Hepatocyte (in vitro differentiated cells): ENCODE measurements around the gene GMCL1.

Experiments
- CTCF ChIP-seq: fragments of 200-600 bp; sonication (generic); IDR thresholded peaks from 2 replicates; pipeline ENCODE4 v1.5.1; 2016; ENCODE audit warnings: antibody characterized with exemption, mild to moderate bottlenecking; ENCODE audit not compliant: poor library complexity
- EZH2phosphoT487 ChIP-seq: fragments of 200-600 bp; sonication (generic); IDR thresholded peaks from one replicate; pipeline ENCODE4 v1.6.1; 2018; ENCODE audit warnings: antibody characterized with exemption, mild to moderate bottlenecking, low read depth, moderate library complexity; ENCODE audit not compliant: unreplicated experiment, severe bottlenecking

GRCh38 chr2:69836316-69836715, 6.9 kb downstream of the GMCL1 start:
- TF ChIP-seq CTCF (no peak), EZH2phosphoT487 (no peak)
